H1 (cell line): ENCODE measurements around the gene ECSIT. TPM values are rescaled to one million over a fixed set of nuclear protein-coding genes. Genes with fewer than 3 reads are reported as not detected.
A peak's percentile ranks its signal among the peaks of the same experiment; 100 is the strongest.

Source experiments
- CBX8 ChIP-seq: fragments of 300-800, 300-1000 bp; sonication (generic); IDR thresholded peaks from 2 replicates; pipeline ENCODE4 v1.7.1; 2016; ENCODE audit warnings: low read depth, low read length, borderline replicate concordance
- CHD7 ChIP-seq: fragments of 300-600 bp; sonication (generic); IDR thresholded peaks from 2 replicates; pipeline ENCODE4 v1.7.1; 2012; ENCODE audit warnings: low read length, moderate library complexity, mild to moderate bottlenecking, inconsistent platforms; ENCODE audit not compliant: insufficient replicate concordance
- GABPA ChIP-seq: IDR thresholded peaks from 2 replicates; pipeline ENCODE4 v1.6.1; 2011; ENCODE audit warnings: mild to moderate bottlenecking, low read length, moderate library complexity, borderline replicate concordance; ENCODE audit not compliant: insufficient read depth
- KDM5A ChIP-seq: fragments of 200-600 bp; IDR thresholded peaks from 2 replicates; pipeline ENCODE4 v1.7.1; 2012; ENCODE audit warnings: mild to moderate bottlenecking, low read length, inconsistent platforms, mixed read lengths
- NRF1 ChIP-seq: IDR thresholded peaks from 2 replicates; pipeline ENCODE4 v1.6.1; 2011; ENCODE audit warnings: mild to moderate bottlenecking, low read depth, low read length, improper control_type of control experiment
- POU5F1 ChIP-seq: IDR thresholded peaks from 2 replicates; pipeline ENCODE4 v1.6.1; 2011; ENCODE audit warnings: low read depth, mild to moderate bottlenecking, low read length, moderate library complexity
- RFX5 ChIP-seq: IDR thresholded peaks from 2 replicates; pipeline ENCODE4 v1.6.1; 2011; ENCODE audit warnings: low read depth, low read length, improper control_type of control experiment, borderline replicate concordance
- SAP30 ChIP-seq: fragments of 300-600 bp; sonication (generic); IDR thresholded peaks from 2 replicates; pipeline ENCODE4 v1.7.1; 2012; ENCODE audit warnings: low read length, moderate library complexity, mild to moderate bottlenecking, inconsistent platforms; ENCODE audit not compliant: insufficient read depth, insufficient replicate concordance
- SP1 ChIP-seq: IDR thresholded peaks from 2 replicates; pipeline ENCODE4 v1.6.1; 2011; ENCODE audit warnings: low read depth, low read length
- TAF7 ChIP-seq: optimal IDR thresholded peaks from 2 replicates; pipeline ENCODE3; 2011; ENCODE audit warnings: low read depth, mild to moderate bottlenecking, inconsistent platforms, low read length, moderate library complexity, borderline replicate concordance
- polyA plus RNA-seq, 7 experiments: library from polyadenylated mRNA; depleted of rRNA in 3 of 7; stranded (reverse) in 5 of 7; unstranded in 2 of 7; fragments of >200 nt in 5 of 7; fragments of 200-250 nt in 2 of 7; gene quantifications; 1 replicate in 5 of 7; 2 replicates in 1 of 7; 4 replicates in 1 of 7; pipeline versions ENCODE4 v1.2.1 to v1.2.3, GENCODE V29; 2011 to 2013; ENCODE audit warnings: missing spikeins in 2 of 7, mixed read lengths in 2 of 7
- total RNA-seq: library from RNA; stranded (reverse); fragmentation: NEBNext Ultra II Directional; extraction: Animal tissue kit (Norgen Biotek cat#: 25700); gene quantifications from 2 replicates; pipeline ENCODE4 v1.2.1, GENCODE V29; 2021

The ECSIT gene
- total and polyA plus RNA-seq, 2 of the 8 experiments (the other 6 are each of a cell fraction or from before 2014, with no cell fraction given): 55.7 to 74.1 TPM

- TF ChIP-seq NRF1 (peak; percentile 47), POU5F1 (0 out of 2 replicates have a peak, but pooled peaks have one; percentile 15), RFX5 (no peak), CBX8 (no peak), KDM5A (no peak), SAP30 (no peak), TAF7 (no peak), GABPA (no peak), CHD7 (no peak), SP1 (peak; percentile 80)
Observed at GRCh38 chr19:11535792-11536595, 7.1 kb upstream of the ECSIT start (continued).
